OCI-LY1 (cell line): ENCODE results near the gene ERLIN1.

Source experiments
- H2AFZ ChIP-seq: fragments of 200-600 bp; sonication (generic), shearing (Covaris generic); 2 replicates; pipeline ENCODE4 v1.6.0; 2014; ENCODE audit warnings: antibody characterized with exemption, mild to moderate bottlenecking, low read length
- H3F3A ChIP-seq: fragments of 200-600 bp; sonication (generic), shearing (Covaris generic); 2 replicates; pipeline ENCODE4 v1.6.0; 2014; ENCODE audit warnings: mild to moderate bottlenecking, antibody characterized with exemption, low read length, moderate library complexity; ENCODE audit not compliant: insufficient read depth
- H3K27ac ChIP-seq: fragments of 200-600 bp; sonication (generic); 2 replicates; pipeline ENCODE4 v1.5.1; 2014; ENCODE audit warnings: low read length, mixed run types, mild to moderate bottlenecking, low read depth; ENCODE audit not compliant: poor library complexity, severe bottlenecking
- H3K27me3 ChIP-seq: fragments of 200-600 bp; sonication (generic); 2 replicates; pipeline ENCODE4 v1.6.0; 2014; ENCODE audit warnings: antibody characterized with exemption, mild to moderate bottlenecking, low read length, moderate library complexity; ENCODE audit not compliant: insufficient read depth
- H3K36me3 ChIP-seq: fragments of 200-600 bp; sonication (generic); 2 replicates; pipeline ENCODE4 v1.6.1; 2014; ENCODE audit warnings: mild to moderate bottlenecking, antibody characterized with exemption, low read length, moderate library complexity, mixed read lengths; ENCODE audit not compliant: insufficient read depth
- H3K4me1 ChIP-seq: fragments of 200-600 bp; sonication (generic); 2 replicates; pipeline ENCODE4 v1.5.1; 2014; ENCODE audit warnings: mild to moderate bottlenecking, low read length, moderate library complexity; ENCODE audit not compliant: insufficient read depth, severe bottlenecking
- H3K4me2 ChIP-seq: fragments of 200-600 bp; sonication (generic), shearing (Covaris generic); 2 replicates; pipeline ENCODE4 v1.6.1; 2014; ENCODE audit warnings: low read length
- H3K4me3 ChIP-seq: fragments of 200-600 bp; sonication (generic); 2 replicates; pipeline ENCODE4 v1.5.1; 2014; ENCODE audit warnings: low read length, low read depth, mild to moderate bottlenecking, mixed read lengths; ENCODE audit not compliant: poor library complexity, severe bottlenecking
- H3K79me2 ChIP-seq: fragments of 200-600 bp; shearing (Covaris generic); 2 replicates; pipeline ENCODE4 v1.6.1; 2016; ENCODE audit warnings: mixed run types, low read length, mixed read lengths; ENCODE audit not compliant: insufficient read depth
- H3K9ac ChIP-seq: fragments of 200-600 bp; sonication (generic), shearing (Covaris generic); 2 replicates; pipeline ENCODE4 v1.6.1; 2014; ENCODE audit warnings: mild to moderate bottlenecking, low read length, mixed read lengths
- H3K9me2 ChIP-seq: fragments of 200-600 bp; sonication (generic), shearing (Covaris generic); 2 replicates; pipeline ENCODE4 v1.6.1; 2014; ENCODE audit warnings: low read depth, mild to moderate bottlenecking, low read length, mixed read lengths
- H3K9me3 ChIP-seq: fragments of 200-600 bp; shearing (Covaris generic); 2 replicates; pipeline ENCODE4 v1.6.1; 2014; ENCODE audit warnings: low read length, mixed read lengths
- H4K20me1 ChIP-seq: fragments of 200-600 bp; sonication (generic), shearing (Covaris generic); 2 replicates; pipeline ENCODE4 v1.6.0; 2016; ENCODE audit warnings: mild to moderate bottlenecking, low read length; ENCODE audit not compliant: insufficient read depth
- EZH2 ChIP-seq: fragments of 200-600 bp; sonication (generic), shearing (Covaris generic); IDR thresholded peaks from 2 replicates; pipeline ENCODE4 v1.8.0; 2017; ENCODE audit warnings: borderline replicate concordance, mixed run types, mild to moderate bottlenecking, antibody characterized with exemption, low read length, moderate library complexity, mixed read lengths
- TF ChIP-seq, protein P1 (sequence below): fragments of 200-600 bp; sonication (generic), shearing (Covaris generic); IDR thresholded peaks from 2 replicates; pipeline ENCODE4 v1.5.1; 2017; ENCODE audit warnings: mild to moderate bottlenecking, antibody characterized with exemption, low read length, moderate library complexity, mixed read lengths

The ERLIN1 gene

DNA sequence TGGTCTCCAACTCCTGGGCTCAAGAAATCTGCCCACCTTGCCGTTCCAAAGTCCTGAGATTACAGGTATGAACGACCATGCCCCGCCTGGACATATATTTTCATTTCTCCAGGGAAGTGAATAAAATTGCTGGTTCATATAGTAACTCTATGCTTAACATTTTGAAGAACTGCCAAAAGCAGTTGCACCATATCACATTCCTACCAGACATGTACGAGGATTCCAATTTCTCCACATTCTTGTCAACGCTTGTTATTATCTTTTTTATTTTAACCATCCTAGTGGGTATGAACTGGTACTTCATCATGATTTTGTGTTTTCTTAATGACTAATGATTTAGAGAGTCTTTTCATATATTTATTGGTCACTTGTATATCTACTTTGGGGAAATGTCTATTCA, 82.2 kb downstream of the ERLIN1 start:
- Histone ChIP-seq H3K9ac (no peak overlapping the region), H2AFZ (no peak overlapping the region), H3F3A (no peaks in the 10 kb centered on the region), H3K4me2 (no peak overlapping the region), H3K4me3 (no peak overlapping the region), H3K36me3 (no peaks in the 10 kb centered on the region), H3K9me3 (no peaks in the 10 kb centered on the region), H3K9me2 (no peaks in the 10 kb centered on the region), H3K79me2 (no peaks in the 10 kb centered on the region), H3K27ac (no peak overlapping the region), H3K4me1 (no peaks in the 10 kb centered on the region), H4K20me1 (no peaks in the 10 kb centered on the region), H3K27me3 (no peaks in the 10 kb centered on the region)
- TF ChIP-seq, protein P1, sequence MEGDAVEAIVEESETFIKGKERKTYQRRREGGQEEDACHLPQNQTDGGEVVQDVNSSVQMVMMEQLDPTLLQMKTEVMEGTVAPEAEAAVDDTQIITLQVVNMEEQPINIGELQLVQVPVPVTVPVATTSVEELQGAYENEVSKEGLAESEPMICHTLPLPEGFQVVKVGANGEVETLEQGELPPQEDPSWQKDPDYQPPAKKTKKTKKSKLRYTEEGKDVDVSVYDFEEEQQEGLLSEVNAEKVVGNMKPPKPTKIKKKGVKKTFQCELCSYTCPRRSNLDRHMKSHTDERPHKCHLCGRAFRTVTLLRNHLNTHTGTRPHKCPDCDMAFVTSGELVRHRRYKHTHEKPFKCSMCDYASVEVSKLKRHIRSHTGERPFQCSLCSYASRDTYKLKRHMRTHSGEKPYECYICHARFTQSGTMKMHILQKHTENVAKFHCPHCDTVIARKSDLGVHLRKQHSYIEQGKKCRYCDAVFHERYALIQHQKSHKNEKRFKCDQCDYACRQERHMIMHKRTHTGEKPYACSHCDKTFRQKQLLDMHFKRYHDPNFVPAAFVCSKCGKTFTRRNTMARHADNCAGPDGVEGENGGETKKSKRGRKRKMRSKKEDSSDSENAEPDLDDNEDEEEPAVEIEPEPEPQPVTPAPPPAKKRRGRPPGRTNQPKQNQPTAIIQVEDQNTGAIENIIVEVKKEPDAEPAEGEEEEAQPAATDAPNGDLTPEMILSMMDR, result no peak
- no peak for TF ChIP-seq EZH2

DNA sequence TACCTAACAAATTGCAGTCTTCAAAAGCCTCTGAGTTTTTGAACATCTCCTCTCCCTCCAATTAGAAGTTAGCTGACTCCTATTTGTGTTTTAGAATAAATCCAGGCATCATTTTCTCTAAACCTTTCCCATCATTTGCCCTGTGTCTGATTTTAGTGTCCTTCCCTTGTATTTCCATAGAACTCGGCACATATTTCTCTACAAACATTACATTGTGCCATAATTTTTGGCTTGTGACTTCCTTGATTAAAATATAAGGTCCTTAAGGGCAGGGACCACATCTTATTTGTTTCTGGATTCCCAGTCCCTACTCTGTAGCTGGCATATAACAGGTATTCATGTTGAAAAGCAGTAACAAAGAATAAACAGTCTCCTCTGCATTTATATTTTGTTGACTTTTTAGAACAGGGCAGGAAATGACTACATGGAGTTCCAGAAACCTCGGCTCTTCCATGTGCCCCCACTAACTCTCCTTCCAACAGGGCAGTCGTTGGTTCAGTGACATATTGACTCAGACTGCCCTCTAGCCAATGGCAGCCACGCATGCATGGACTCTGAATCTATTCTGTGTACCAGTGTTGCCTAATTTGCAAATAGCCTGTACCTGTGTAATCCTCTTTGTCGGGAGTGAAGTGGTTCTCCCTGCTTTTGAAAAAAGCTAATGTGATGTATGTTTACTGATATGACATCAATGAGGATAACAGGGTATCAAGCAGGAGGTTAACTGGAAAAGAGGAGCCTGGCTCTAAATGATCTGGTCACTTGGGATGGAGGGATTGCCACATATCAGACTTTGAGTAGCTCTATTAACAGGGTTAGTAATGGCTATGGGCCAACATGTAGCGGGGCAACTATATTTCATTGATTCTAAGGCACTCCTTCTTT, 84.4 kb downstream of the ERLIN1 start:
- no peaks in the 10 kb centered on the region for H3F3A ChIP-seq
- H3K27ac ChIP-seq, result no peak overlapping the region
- no peaks in the 10 kb centered on the region for H3K79me2 ChIP-seq
- H3K9me2 ChIP-seq, result no peaks in the 10 kb centered on the region
- H3K4me2 ChIP-seq, result no peak overlapping the region
- TF ChIP-seq, protein P1, result no peak
- TF ChIP-seq EZH2, result no peak
- H3K4me3 ChIP-seq, result no peak overlapping the region
- H3K27me3 ChIP-seq, result no peaks in the 10 kb centered on the region
- no peaks in the 10 kb centered on the region for H4K20me1 ChIP-seq
- H3K9ac ChIP-seq, result no peak overlapping the region
- no peaks in the 10 kb centered on the region for H3K4me1 ChIP-seq
- H3K36me3 ChIP-seq, result no peaks in the 10 kb centered on the region
- H2AFZ ChIP-seq, result no peak overlapping the region
- H3K9me3 ChIP-seq, result no peaks in the 10 kb centered on the region

DNA sequence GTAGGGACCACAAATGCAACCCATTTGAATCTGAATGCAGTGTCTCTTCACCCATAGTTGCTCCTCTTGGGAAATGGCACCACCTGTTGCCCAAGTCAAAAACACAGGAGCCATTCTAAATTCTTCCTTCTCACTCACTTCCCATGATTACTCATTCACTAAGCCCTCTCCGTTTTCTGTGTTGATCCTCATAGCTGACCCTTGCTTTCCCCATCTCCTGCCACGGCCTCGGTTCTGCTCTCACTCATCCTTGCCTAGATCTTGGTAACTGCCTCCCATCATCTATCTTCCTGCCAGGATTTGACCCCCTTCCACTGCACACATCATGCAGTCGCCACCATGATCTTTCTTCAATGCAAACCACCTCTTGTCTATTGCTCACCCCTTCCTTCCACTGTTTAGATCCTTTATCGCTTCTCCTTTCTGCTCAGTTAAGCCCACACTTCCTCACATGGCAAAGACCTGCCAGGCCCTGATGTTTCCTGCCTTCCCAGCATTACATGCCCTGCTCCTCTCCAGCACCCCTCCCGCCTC, 85.1 kb downstream of the ERLIN1 start:
- Histone ChIP-seq H3K27me3 (no peaks in the 10 kb centered on the region), H2AFZ (no peak overlapping the region), H3K36me3 (no peaks in the 10 kb centered on the region), H4K20me1 (no peaks in the 10 kb centered on the region), H3K9ac (no peak overlapping the region), H3K79me2 (no peaks in the 10 kb centered on the region), H3K4me3 (no peak overlapping the region), H3K9me2 (no peaks in the 10 kb centered on the region), H3F3A (no peaks in the 10 kb centered on the region), H3K27ac (no peak overlapping the region), H3K4me1 (no peaks in the 10 kb centered on the region), H3K4me2 (no peak overlapping the region), H3K9me3 (no peaks in the 10 kb centered on the region)
- TF ChIP-seq EZH2, result no peak
- TF ChIP-seq, protein P1, result peak; percentile 29; the same call in 1 of the 2 replicates
